ENCODE results near the gene KRTAP10-12.
"Not testable (repeated sequence)": the region's sequence is repeated elsewhere in the genome, so short reads cannot be mapped to it uniquely, and the experiment has no call there.

The KRTAP10-12 gene

DNA sequence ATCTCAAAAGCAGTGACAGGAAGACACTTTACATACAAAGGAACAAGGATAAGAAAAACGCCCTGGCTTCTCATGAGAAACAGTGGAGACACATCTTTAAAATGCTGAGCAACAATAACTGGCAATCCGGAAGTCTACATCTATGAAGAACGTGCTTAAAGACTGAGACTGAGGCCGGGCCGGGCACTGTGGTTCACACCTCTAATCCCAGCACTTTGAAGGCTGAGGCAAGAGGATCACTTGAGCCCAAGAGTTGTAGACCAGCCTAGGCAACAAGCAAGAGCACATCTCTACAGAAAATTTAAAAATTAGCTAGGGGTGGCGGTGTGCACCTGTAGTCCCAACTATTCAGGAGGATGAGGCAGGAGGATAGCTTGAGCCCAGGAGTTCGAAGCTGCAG, 12.9 kb upstream of the KRTAP10-12 start:
- Histone ChIP-seq H3K27me3 (ENCODE audit: low read depth) (0 out of 2 replicates have a peak, but pooled peaks cover 4% of the 10 kb centered on the region), H3K36me3 (replicated peaks) (no peaks in the 10 kb centered on the region), H3K9me3 (no peaks in the 10 kb centered on the region), H3K4me3 (no peak overlapping the region), H3K4me1 (no peaks in the 10 kb centered on the region)
- in situ Hi-C loops (cut with MboI; ENCODE audit: low sequenced_read_pairs), result no loop called here
- DNase-seq (ENCODE audit: low spot score in 2 of 2), result no peak

DNA sequence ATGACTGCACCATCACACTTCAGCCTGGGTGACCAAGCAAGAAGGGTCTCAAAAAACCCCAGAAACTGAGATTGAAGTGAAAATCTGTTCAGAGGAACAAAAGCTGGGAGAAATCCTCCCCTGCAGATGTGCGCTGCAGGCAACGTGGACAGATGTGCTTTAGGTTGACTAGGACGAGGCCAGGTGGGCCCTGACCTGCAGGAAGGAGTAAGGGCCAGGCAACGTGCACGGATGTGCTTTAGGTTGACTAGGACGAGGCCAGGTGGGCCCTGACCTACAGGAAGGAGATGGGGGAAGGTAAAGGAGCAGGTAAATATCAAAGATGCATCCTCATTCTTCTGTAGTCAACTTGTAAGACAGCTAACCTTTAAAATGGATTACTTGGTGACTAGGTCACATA, 12.5 kb upstream of the KRTAP10-12 start:
- Histone ChIP-seq H3K36me3 (replicated peaks) (no peaks in the 10 kb centered on the region), H3K4me1 (no peaks in the 10 kb centered on the region), H3K4me3 (no peak overlapping the region), H3K9me3 (no peaks in the 10 kb centered on the region), H3K27me3 (ENCODE audit: low read depth) (0 out of 2 replicates have a peak, but pooled peaks cover 4% of the 10 kb centered on the region)
- no peak for DNase-seq (ENCODE audit: low spot score in 2 of 2)
- in situ Hi-C loops (cut with MboI; ENCODE audit: low sequenced_read_pairs), result no loop called here

DNA sequence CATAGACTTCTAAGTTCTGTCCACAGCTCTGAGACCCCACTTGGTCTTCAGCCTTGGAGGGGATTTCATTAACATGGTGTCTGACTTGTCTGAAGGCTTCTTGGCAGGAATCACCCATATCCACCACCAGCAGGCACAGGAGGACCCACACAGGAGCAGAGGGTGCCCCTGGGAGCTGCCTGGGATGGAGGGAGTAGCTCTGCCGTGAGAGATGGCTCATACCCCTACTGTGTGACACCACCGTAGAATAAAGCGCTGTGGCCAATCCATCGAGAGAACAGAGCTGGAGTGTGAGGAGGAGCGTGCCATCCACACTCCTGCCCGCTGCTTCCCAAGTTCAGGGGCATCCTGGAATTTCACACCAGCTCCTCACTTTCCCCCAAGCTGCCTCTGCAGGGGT, 11.9 kb upstream of the KRTAP10-12 start:
- in situ Hi-C loops (cut with MboI; ENCODE audit: low sequenced_read_pairs); H3K27me3 ChIP-seq (ENCODE audit: low read depth): not testable (repeated sequence)

DNA sequence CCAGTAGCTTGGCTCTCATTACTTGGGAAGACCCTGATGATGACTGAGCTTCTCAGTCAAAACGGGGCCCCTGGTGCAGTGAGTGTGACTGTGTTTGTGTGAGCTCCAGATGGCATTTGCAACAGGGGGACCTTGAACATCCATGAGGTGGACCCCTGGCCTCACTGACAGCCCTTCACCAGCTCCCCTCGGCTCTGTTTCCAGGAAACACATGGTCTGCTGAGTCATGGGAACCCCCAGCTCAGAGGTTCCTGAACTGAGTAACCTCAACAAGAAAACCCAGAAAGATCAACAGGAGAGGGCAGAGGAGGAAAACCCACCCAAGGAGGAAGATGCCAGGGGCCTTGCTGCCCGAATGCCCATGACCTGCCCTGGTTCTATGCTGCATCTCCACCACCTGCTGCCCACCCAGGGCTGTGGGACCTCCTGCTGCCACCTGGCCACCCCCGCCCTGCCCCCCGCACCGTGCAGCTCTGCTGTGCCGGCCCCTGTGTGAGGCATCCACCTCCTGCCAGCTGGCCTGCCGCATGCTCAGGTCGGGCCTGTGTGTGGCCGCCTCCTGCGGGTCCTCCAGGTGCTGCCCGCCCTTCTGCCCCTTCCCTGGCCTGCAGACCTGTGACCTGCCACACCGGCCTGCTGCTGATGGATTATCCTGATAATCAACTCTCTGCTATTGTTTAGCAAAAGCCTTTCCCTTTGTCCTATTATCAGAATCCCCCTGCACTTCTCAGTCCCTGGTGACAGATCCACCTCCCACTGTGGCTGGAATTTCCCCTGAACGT, 10.8 kb upstream of the KRTAP10-12 start:
- no peak for DNase-seq (ENCODE audit: low spot score in 2 of 2)
- Histone ChIP-seq H3K36me3 (replicated peaks) (no peaks in the 10 kb centered on the region), H3K4me3 (no peak overlapping the region), H3K4me1 (no peaks in the 10 kb centered on the region), H3K27me3 (ENCODE audit: low read depth) (no peaks in the 10 kb centered on the region), H3K9me3 (no peaks in the 10 kb centered on the region)
- in situ Hi-C loops (cut with MboI; ENCODE audit: low sequenced_read_pairs), result no loop called here

More for the DNA sequence above, 11.9 kb upstream of the KRTAP10-12 start:
- not testable (repeated sequence) for H3K9me3 ChIP-seq; H3K4me1 ChIP-seq; H3K36me3 ChIP-seq (replicated peaks); DNase-seq (ENCODE audit: low spot score in 2 of 2); H3K4me3 ChIP-seq

DNA sequence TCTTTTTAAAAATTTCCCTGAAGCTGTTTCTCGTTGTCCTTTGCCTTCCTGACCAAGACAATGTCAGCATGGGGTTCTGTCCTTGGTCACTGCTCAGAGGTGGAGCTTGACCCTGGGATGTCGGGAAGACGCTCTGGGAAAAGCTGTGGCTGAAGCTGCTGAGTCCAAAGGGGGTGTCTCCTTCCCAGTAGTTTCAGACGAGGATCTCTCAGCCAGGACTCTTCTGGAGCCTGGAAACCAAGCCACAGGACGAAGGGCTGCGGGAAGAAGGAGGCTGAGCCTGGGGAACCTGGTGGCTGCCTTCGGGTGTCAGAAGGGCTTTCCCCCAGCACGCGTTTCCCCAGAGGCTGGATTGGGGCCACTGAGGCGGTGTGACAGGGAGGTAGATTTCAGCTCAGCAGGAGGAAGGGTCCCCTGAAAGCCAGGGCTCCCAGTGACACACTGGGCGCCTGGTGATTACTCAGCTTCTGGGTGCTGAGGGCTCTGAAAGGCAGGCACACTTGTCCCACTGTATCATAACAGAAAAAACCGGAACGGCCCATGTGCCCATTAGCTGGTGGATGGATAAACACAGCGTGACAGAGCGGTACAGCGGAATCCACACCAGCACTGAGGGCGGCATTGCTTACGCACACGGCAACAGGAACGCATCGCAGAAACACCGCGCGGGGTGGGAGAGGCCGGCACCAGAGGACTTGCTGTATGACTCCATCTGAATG, 10.0 kb upstream of the KRTAP10-12 start:
- no peaks in the 10 kb centered on the region for H3K36me3 ChIP-seq (replicated peaks)
- H3K4me3 ChIP-seq, result no peak overlapping the region
- in situ Hi-C loops (cut with MboI; ENCODE audit: low sequenced_read_pairs), result no loop called here
- no peaks in the 10 kb centered on the region for H3K4me1 ChIP-seq
- H3K27me3 ChIP-seq (ENCODE audit: low read depth), result no peaks in the 10 kb centered on the region
- DNase-seq (ENCODE audit: low spot score in 2 of 2), result no peak
- no peaks in the 10 kb centered on the region for H3K9me3 ChIP-seq

DNA sequence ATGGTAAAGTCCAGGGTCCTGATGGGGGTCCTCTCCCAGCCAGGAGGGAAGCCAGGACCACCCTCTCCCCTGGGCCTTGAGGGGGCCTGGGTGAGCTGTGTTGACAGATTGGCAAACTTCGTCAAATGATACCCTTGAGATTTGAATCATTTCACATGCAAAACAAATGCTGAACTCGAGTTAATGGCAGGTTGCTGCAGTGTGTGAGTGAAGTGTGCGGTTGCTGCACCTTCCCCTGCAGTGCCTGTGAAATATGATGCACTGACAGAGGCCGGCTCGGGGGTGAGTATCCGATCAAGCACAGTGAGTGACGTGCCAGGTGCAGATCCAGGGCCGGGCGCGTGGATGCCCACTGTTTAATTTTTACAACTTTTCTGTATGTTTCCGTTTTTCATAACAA, 9.3 kb upstream of the KRTAP10-12 start:
- H3K9me3 ChIP-seq, result no peaks in the 10 kb centered on the region
- H3K36me3 ChIP-seq (replicated peaks), result no peaks in the 10 kb centered on the region
- in situ Hi-C loops (cut with MboI; ENCODE audit: low sequenced_read_pairs), result no loop called here
- H3K4me1 ChIP-seq, result no peaks in the 10 kb centered on the region
- no peaks in the 10 kb centered on the region for H3K27me3 ChIP-seq (ENCODE audit: low read depth)
- no peak overlapping the region for H3K4me3 ChIP-seq
- DNase-seq (ENCODE audit: low spot score in 2 of 2), result no peak

DNA sequence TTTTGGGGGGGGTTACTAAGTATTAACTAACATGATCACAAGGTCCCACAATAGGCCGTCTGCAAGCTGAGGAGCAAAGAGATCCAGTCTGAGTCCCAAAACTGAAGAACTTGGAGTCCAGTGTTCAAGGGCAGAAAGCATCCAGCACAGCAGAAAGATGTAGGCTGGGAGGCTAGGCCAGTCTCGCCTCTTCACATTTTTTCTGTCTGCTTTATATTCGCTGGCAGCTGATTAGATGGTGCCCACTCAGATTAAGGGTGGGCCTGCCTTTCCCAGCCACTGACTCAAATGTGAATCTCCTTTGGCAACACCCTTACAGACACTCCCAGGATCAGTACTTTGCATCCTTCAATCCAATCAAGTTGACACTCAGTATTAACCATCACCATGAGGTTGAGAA, 7.2 kb upstream of the KRTAP10-12 start:
- H3K9me3 ChIP-seq; H3K4me3 ChIP-seq; H3K27me3 ChIP-seq (ENCODE audit: low read depth); in situ Hi-C loops (cut with MboI; ENCODE audit: low sequenced_read_pairs); DNase-seq (ENCODE audit: low spot score in 2 of 2); H3K4me1 ChIP-seq; H3K36me3 ChIP-seq (replicated peaks): not testable (repeated sequence)

DNA sequence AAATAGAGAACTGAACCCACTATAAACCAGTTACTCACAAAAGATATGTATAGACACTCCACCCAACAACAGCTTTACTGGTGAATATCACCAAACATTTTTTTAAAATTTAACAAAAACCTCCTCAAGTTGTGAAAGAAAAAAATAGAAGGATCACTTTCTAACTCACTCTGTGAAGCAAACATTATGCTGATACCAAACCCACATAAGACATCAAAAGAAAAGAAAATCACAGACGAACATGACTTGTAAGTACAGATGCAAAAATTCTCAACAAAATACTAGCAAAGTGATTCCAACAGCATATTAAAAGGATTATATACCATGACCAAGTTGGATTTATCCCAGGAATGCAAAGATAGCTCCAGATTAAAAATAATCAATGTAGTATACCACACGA, 5.3 kb upstream of the KRTAP10-12 start:
- in situ Hi-C loops (cut with MboI; ENCODE audit: low sequenced_read_pairs), result no loop called here
- no peak overlapping the region for H3K4me3 ChIP-seq
- DNase-seq (ENCODE audit: low spot score in 2 of 2), result no peak
- H3K36me3 ChIP-seq (replicated peaks), result no peaks in the 10 kb centered on the region
- no peaks in the 10 kb centered on the region for H3K4me1 ChIP-seq
- peaks cover 10% of the 10 kb centered on the region; the same call in 1 of the 2 replicates for H3K27me3 ChIP-seq (ENCODE audit: low read depth)
- no peaks in the 10 kb centered on the region for H3K9me3 ChIP-seq

DNA sequence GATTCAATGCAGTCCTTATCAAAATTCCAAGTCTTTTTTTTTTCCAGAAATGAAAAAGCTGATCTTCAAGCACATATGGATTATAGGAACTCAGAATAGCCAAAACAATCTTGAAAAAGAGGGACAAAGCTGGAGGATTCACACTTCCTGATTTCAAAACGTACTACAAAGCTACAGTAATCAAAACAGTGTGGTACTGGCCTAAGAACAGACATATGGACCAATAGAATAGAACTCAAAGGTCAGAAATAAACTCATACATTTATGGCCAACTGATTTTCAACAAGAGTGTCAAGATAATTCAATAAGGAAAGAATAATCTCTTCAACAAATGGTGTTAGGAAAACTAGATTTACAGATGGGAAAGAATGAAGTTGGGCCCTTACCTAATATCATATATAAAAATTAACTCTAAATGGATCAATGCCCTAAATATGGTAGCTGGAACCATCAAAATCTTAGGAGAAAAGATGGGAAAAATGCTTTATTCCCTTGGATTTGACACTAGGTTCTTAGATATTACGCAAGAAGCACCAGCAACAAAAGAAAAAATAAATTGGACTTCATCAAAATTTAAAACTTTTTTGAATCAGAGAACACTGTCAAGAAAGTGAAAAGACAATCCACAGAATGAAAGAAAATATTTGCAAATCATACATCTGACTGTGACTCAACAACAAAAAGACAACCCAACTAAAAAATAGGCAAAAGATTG, 4.0 kb upstream of the KRTAP10-12 start:
- H3K4me1 ChIP-seq, result no peaks in the 10 kb centered on the region
- H3K36me3 ChIP-seq (replicated peaks), result no peaks in the 10 kb centered on the region
- in situ Hi-C loops (cut with MboI; ENCODE audit: low sequenced_read_pairs), result no loop called here
- no peaks in the 10 kb centered on the region for H3K9me3 ChIP-seq
- DNase-seq (ENCODE audit: low spot score in 2 of 2), result no peak
- no peak overlapping the region for H3K4me3 ChIP-seq
- peaks cover 14% of the 10 kb centered on the region for H3K27me3 ChIP-seq (ENCODE audit: low read depth)

DNA sequence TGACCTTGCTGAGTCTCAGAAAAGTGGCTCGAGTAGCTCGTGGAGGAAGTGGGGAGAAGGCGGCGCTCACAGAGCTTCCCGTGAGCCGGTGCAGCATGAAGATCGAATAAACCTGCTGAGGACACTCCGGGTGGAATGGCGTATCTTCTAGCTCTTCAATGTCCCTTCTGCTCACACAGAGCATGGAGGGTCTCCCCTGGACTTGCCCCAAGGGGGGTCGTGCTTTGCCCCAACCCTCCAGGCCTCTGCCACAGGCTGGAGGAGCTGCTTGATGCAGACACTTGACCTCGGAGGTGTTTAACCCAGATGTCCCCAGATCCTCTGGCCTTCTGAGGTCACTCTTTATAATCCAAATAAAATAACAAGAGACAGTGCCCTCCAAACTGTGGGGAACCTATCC, 2.2 kb upstream of the KRTAP10-12 start:
- no peaks in the 10 kb centered on the region for H3K36me3 ChIP-seq (replicated peaks)
- no peaks in the 10 kb centered on the region for H3K9me3 ChIP-seq
- no peak overlapping the region for H3K4me3 ChIP-seq
- in situ Hi-C loops (cut with MboI; ENCODE audit: low sequenced_read_pairs), result no loop called here
- peaks cover 25% of the 10 kb centered on the region for H3K27me3 ChIP-seq (ENCODE audit: low read depth)
- no peak for DNase-seq (ENCODE audit: low spot score in 2 of 2)
- no peaks in the 10 kb centered on the region for H3K4me1 ChIP-seq

DNA sequence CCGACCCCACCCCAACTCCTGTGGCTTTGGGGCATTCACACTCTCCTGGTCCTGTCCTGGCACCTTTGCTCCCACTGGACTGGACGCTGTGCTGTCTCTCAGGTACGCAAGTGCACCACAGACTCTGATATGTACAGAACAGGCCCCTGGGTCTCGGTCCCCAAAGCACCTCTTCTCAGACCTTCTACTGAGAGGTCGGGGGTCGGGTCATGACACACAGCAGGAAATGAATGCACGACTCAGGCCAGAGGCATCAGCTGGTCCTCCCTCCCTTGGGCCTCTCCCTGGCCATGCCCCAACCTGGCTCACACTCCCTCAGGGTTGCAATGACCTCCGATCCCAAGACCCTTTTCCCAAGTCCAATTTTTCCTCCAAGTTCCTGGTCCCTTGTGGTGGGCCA, 1.8 kb upstream of the KRTAP10-12 start:
- Histone ChIP-seq H3K4me1 (no peaks in the 10 kb centered on the region), H3K36me3 (replicated peaks) (no peaks in the 10 kb centered on the region), H3K9me3 (no peaks in the 10 kb centered on the region), H3K27me3 (ENCODE audit: low read depth) (peaks cover 29% of the 10 kb centered on the region), H3K4me3 (no peak overlapping the region)
- no peak for DNase-seq (ENCODE audit: low spot score in 2 of 2)
- in situ Hi-C loops (cut with MboI; ENCODE audit: low sequenced_read_pairs), result no loop called here

DNA sequence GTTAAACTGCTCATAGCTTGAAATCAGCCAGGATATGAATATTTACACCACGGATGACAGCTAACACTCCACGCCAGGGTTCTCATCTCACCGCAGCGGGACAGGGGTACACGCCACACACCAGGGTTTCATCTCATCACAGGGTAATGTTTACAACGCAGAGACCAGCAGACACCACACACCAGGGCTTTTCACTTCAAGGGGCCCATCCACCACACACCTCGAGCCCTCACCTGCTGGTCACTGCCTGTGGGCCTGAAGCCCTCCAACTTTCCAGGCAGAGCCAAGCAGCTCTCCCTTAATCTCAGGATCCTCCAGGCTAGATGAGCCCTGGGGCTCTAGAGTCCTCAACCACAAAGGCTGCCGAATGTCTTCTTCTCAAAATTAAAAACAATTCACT, 1.3 kb upstream of the KRTAP10-12 start:
- Histone ChIP-seq H3K36me3 (replicated peaks) (no peaks in the 10 kb centered on the region), H3K27me3 (ENCODE audit: low read depth) (peaks cover 32% of the 10 kb centered on the region), H3K9me3 (no peaks in the 10 kb centered on the region), H3K4me1 (no peaks in the 10 kb centered on the region), H3K4me3 (no peak overlapping the region)
- in situ Hi-C loops (cut with MboI; ENCODE audit: low sequenced_read_pairs), result no loop called here
- DNase-seq (ENCODE audit: low spot score in 2 of 2), result no peak

DNA sequence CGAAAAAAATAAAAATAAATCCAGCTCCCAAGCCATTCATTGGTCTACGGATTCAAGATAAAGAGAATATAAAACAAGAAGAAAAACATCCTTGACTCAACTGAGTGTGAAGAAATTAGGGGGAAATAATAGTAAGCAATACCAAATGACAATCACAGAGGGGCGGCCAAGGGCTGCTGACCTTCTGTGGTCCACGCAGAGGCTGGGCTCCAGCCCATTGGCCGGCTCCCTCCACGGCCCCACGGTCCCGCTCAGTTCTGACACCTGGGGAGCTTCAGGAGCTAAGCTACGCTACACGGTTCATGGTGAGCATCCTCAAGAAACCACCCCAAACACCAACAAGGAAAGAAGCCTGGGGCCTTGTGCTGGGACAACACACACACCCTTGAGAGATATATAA, 400 bp upstream of the KRTAP10-12 start:
- no peak overlapping the region for H3K4me3 ChIP-seq
- H3K27me3 ChIP-seq (ENCODE audit: low read depth), result peaks cover 33% of the 10 kb centered on the region
- no peaks in the 10 kb centered on the region for H3K36me3 ChIP-seq (replicated peaks)
- in situ Hi-C loops (cut with MboI; ENCODE audit: low sequenced_read_pairs), result no loop called here
- no peak for DNase-seq (ENCODE audit: low spot score in 2 of 2)
- no peaks in the 10 kb centered on the region for H3K9me3 ChIP-seq
- H3K4me1 ChIP-seq, result no peaks in the 10 kb centered on the region
